ENCODE results near the gene NPAS2. TPM values are rescaled to one million over a fixed set of nuclear protein-coding genes. Genes with fewer than 3 reads are reported as not detected.

The NPAS2 gene
- total RNA-seq, 1 experiment from 2014 or later, result 20.4 TPM

GRCh38 chr2:100967716-100968115 is 147.8 kb downstream of the NPAS2 start:
- intact Hi-C loops (cut with micrococcal nuclease), result no loop called here
- POLR2A ChIA-PET, result no interaction called here
- no TSS peak for BruUV-seq (replicated peaks)

GRCh38 chr2:100968146-100969145 is 148.5 kb downstream of the NPAS2 start:
- no peaks in the 10 kb centered on the region for H3K9me3 ChIP-seq (ENCODE audit: control insufficient read depth in 1 of 2, insufficient read depth in 1 of 2, low read depth in 1 of 2, low read length in 2 of 2)
- CTCF ChIA-PET, result no interaction called here
- BruUV-seq (replicated peaks), result no TSS peak
- TF ChIP-seq YY1 (IDR thresholded peaks at IDR 0.05; ENCODE audit: extremely low read depth, insufficient replicate concordance, low read depth, low read length) (no peak), ZBTB33 (IDR thresholded peaks at IDR 0.05; ENCODE audit: extremely low read depth, insufficient replicate concordance, low read length) (no peak), JUND (IDR thresholded peaks at IDR 0.05) (no peak), RAD21 (IDR thresholded peaks at IDR 0.05; ENCODE audit: low read depth) (no peak), EZH2 (IDR thresholded peaks at IDR 0.05) (no peak), MAX (IDR thresholded peaks at IDR 0.05) (no peak), SP1 (IDR thresholded peaks at IDR 0.05; ENCODE audit: low read depth) (no peak), TCF7L2 (IDR thresholded peaks at IDR 0.05; ENCODE audit: borderline replicate concordance, extremely low read depth, insufficient read depth, insufficient read length) (no peak), ELF1 (IDR thresholded peaks at IDR 0.05; ENCODE audit: borderline replicate concordance, low read depth) (no peak), EZH2phosphoT487 (IDR thresholded peaks at IDR 0.05; ENCODE audit: borderline replicate concordance) (no peak), FOSL1 (IDR thresholded peaks at IDR 0.05; ENCODE audit: low read depth) (no peak)

More at GRCh38 chr2:100967716-100968115, 147.8 kb downstream of the NPAS2 start:
- no peak for ATAC-seq
- H3K9me2 ChIP-seq (ENCODE audit: insufficient read depth), result no peaks in the 10 kb centered on the region
- H3K9me3 ChIP-seq (ENCODE audit: control insufficient read depth in 1 of 2, insufficient read depth in 1 of 2, low read depth in 1 of 2, low read length in 2 of 2), result no peaks in the 10 kb centered on the region
- TF ChIP-seq YY1 (IDR thresholded peaks at IDR 0.05; ENCODE audit: extremely low read depth, insufficient replicate concordance, low read depth, low read length) (no peak), POLR2A (IDR thresholded peaks at IDR 0.05; ENCODE audit: borderline replicate concordance, extremely low read depth, insufficient read depth, insufficient read length) (no peak), ELF1 (IDR thresholded peaks at IDR 0.05; ENCODE audit: borderline replicate concordance, low read depth) (no peak), SIN3A (IDR thresholded peaks at IDR 0.05; ENCODE audit: low read depth) (no peak), MAX (IDR thresholded peaks at IDR 0.05) (no peak), ATF3 (IDR thresholded peaks at IDR 0.05) (no peak), EZH2 (IDR thresholded peaks at IDR 0.05) (no peak), SRF (IDR thresholded peaks at IDR 0.05; ENCODE audit: low read depth) (no peak)
- DNase-seq (ENCODE audit: low read depth, low spot score), result no peak
- ChIA-PET CTCF (no interaction called here), RAD21 (ENCODE audit: low non-redundant PET in 1 of 2, low total read pairs in 2 of 2, uncharacterized antibody in 2 of 2, unreplicated experiment in 2 of 2) (no interaction called here)
- H3K27me3 ChIP-seq (ENCODE audit: insufficient read depth, low read length), result no peaks in the 10 kb centered on the region
- H3K36me3 ChIP-seq (ENCODE audit: control insufficient read depth in 1 of 2, insufficient read depth in 2 of 2, low read length in 2 of 2), result peaks cover 0 to 3% of the 10 kb centered on the region in 2 experiments; a peak in 1 of 4 replicates
- H3K79me2 ChIP-seq (ENCODE audit: insufficient read depth, low read length), result no peaks in the 10 kb centered on the region
- no peak overlapping the region for H3K27ac ChIP-seq (ENCODE audit: low read depth, low read length)
- H2AFZ ChIP-seq (ENCODE audit: low read depth, low read length, poor library complexity, severe bottlenecking), result no peak overlapping the region
- H3K9ac ChIP-seq (ENCODE audit: low read length), result no peak overlapping the region
- no peaks in the 10 kb centered on the region for H4K20me1 ChIP-seq (ENCODE audit: insufficient read depth)
- H3K4me3 ChIP-seq (replicated peaks in 1 of 2; ENCODE audit: low read depth in 1 of 2, low read length in 2 of 2), result no peak overlapping the region
- no peaks in the 10 kb centered on the region for H3K4me1 ChIP-seq (ENCODE audit: control insufficient read depth in 1 of 2, insufficient read depth in 2 of 2, low read length in 2 of 2)
- no peak overlapping the region for H3K4me2 ChIP-seq (ENCODE audit: low read length)

More at GRCh38 chr2:100968146-100969145, 148.5 kb downstream of the NPAS2 start:
- Histone ChIP-seq H3K27ac (ENCODE audit: low read depth, low read length) (no peak overlapping the region), H3K4me3 (replicated peaks in 1 of 2; ENCODE audit: low read depth in 1 of 2, low read length in 2 of 2) (no peak overlapping the region), H4K20me1 (ENCODE audit: insufficient read depth) (no peaks in the 10 kb centered on the region), H3K9ac (ENCODE audit: low read length) (no peak overlapping the region), H3K9me2 (ENCODE audit: insufficient read depth) (no peaks in the 10 kb centered on the region), H3K79me2 (ENCODE audit: insufficient read depth, low read length) (no peaks in the 10 kb centered on the region), H3K27me3 (ENCODE audit: insufficient read depth, low read length) (no peaks in the 10 kb centered on the region), H3K4me1 (ENCODE audit: control insufficient read depth in 1 of 2, insufficient read depth in 2 of 2, low read length in 2 of 2) (no peaks in the 10 kb centered on the region), H3K36me3 (ENCODE audit: control insufficient read depth in 1 of 2, insufficient read depth in 2 of 2, low read length in 2 of 2) (peaks cover 0 to 3% of the 10 kb centered on the region in 2 experiments; a peak in 1 of 4 replicates), H2AFZ (ENCODE audit: low read depth, low read length, poor library complexity, severe bottlenecking) (no peak overlapping the region), H3K4me2 (ENCODE audit: low read length) (no peak overlapping the region)
- ChIA-PET RAD21 (ENCODE audit: low non-redundant PET in 1 of 2, low total read pairs in 2 of 2, uncharacterized antibody in 2 of 2, unreplicated experiment in 2 of 2) (no interaction called here), POLR2A (no interaction called here)
- no peak for DNase-seq (ENCODE audit: low read depth, low spot score)
- no peak for ATAC-seq
- intact Hi-C loops (cut with micrococcal nuclease), result no loop called here

Data from HCT116 (cell line).